Body of pancreas (tissue), 4 donors: ENCODE measurements around the gene RGS6.

ENCODE experiments used
- CTCF ChIP-seq, 7 experiments: fragments of 450-650 bp in 4 of 7; fragments of 200-600 bp in 3 of 7; sonication (generic) in 3 of 7; IDR thresholded peaks; one replicate each; pipeline ENCODE4 v1.5.1; 2016 to 2019; ENCODE audit warnings: antibody characterized with exemption in 7 of 7
- POLR2A ChIP-seq, 3 donors: fragments of 450-650 bp; IDR thresholded peaks; one replicate each; pipeline ENCODE4 v1.6.1; 2016; ENCODE audit warnings: antibody characterized with exemption in 3 of 3, mild to moderate bottlenecking in 2 of 3

DNA sequence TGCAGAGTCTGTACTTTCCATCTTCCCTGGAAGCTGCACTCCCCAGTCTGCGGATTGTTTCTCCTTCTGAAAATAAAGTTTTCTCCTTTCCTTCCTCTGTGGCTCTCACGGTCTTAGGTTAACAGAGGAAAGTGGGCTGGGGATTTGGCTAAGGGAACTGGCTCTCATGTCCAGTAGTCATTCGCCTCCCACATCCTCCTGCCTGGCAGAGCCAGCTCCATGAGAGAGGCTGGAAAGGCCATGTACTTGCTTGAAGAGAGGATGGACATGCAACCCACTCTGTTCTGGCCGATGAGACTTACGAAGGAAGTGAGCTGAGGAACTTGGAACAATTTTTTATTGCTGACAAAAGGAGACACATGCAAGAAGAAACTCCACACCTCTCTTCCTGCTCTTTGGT is 18.9 kb upstream of the RGS6 start:
- no peak for TF ChIP-seq CTCF (IDR thresholded peaks at IDR 0.05)
- TF ChIP-seq POLR2A (IDR thresholded peaks at IDR 0.05), result no peak
